HepG2 (cell line): Measurements from ENCODE around the gene PIP4K2C. TPM values are rescaled to one million over a fixed set of nuclear protein-coding genes. Genes with fewer than 3 reads are reported as not detected.

ENCODE experiments used
- ATAC-seq: fragments of 200-7000 bp; cut with Tn5 transposase; 3 replicates; pipeline ENCODE4 v1.9.1; 2020; ENCODE audit warnings: mild to moderate bottlenecking, moderate library complexity
- BruUV-seq: library from RNA; stranded (reverse); fragments of 400-500 nt; replicated peaks from 2 replicates; lab custom pipeline; 2021; lab: Mats Ljungman, UMichigan
- CTCF ChIA-PET: fragments of 300-600 bp; formaldehyde crosslinking; extraction: SDS; loops from one replicate; lab custom pipeline; 2021; ENCODE audit warnings: low total read pairs, inconsistent platforms, low intra/inter-chr PET ratio; lab: Yijun Ruan, JAX
- POLR2A ChIA-PET: fragments of 350-600 bp; sonication (Branson Sonifier 250); formaldehyde crosslinking; loops from one replicate; lab custom pipeline; 2020; ENCODE audit warnings: antibody characterized with exemption, inconsistent platforms; lab: Yijun Ruan, JAX
- DNase-seq: peaks from one replicate; pipeline ENCODE4 v3.0.0-alpha.2; 2015; ENCODE audit warnings: low spot score
- FAIRE-seq: peaks from 3 replicates; lab custom pipeline; 2011; peaks lifted over from hg19 to GRCh38; lab: Jason Lieb, UNC
- H2AFZ ChIP-seq: one replicate; pipeline ENCODE4 v1.6.1; 2011; ENCODE audit warnings: low read length, inconsistent platforms
- H3K27ac ChIP-seq: fragments of 300-600 bp; 3 replicates; pipeline ENCODE4 v1.8.0; 2011; ENCODE audit warnings: mixed run types, mild to moderate bottlenecking, mixed read lengths, low read length, inconsistent platforms; ENCODE audit not compliant: insufficient read depth; ENCODE audit errors: extremely low read length
- H3K27me3 ChIP-seq, 2 experiments: fragments of 200-600 bp in 1 of 2; 2 replicates in 1 of 2; 3 replicates in 1 of 2; pipeline versions ENCODE4 v1.6.0 to v1.8.0; 2011; ENCODE audit warnings: low read length in 2 of 2, mild to moderate bottlenecking in 2 of 2, moderate library complexity in 2 of 2, inconsistent platforms in 1 of 2; ENCODE audit not compliant: insufficient read depth in 2 of 2, control insufficient read depth in 1 of 2
- H3K36me3 ChIP-seq, 2 experiments: fragments of 200-600 bp in 1 of 2; replicated peaks in 1 of 2; 2 replicates in 1 of 2; 3 replicates in 1 of 2; pipeline versions ENCODE4 v1.5.1 to v1.8.0; 2011; ENCODE audit warnings: low read length in 2 of 2, inconsistent platforms in 1 of 2; ENCODE audit not compliant: insufficient read depth in 2 of 2, control insufficient read depth in 1 of 2
- H3K4me1 ChIP-seq: 2 replicates; pipeline ENCODE4 v1.5.1; 2012; ENCODE audit warnings: low read length, inconsistent platforms; ENCODE audit not compliant: insufficient read depth
- H3K4me2 ChIP-seq: 2 replicates; pipeline ENCODE4 v1.6.0; 2011; ENCODE audit warnings: low read depth, low read length, inconsistent platforms
- H3K4me3 ChIP-seq, 3 experiments: fragments of 200-600 bp in 1 of 3; sonication (generic), shearing (Covaris generic) in 1 of 3; replicated peaks in 1 of 3; 2 replicates each; pipeline ENCODE4 v1.5.1; 2011 to 2016; ENCODE audit warnings: low read length in 3 of 3, inconsistent platforms in 2 of 3, low read depth in 2 of 3, mild to moderate bottlenecking in 2 of 3, control low read depth in 1 of 3, mixed read lengths in 1 of 3; ENCODE audit not compliant: insufficient read depth in 1 of 3
- H3K79me2 ChIP-seq: one replicate; pipeline ENCODE4 v1.6.1; 2011; ENCODE audit warnings: low read length, inconsistent platforms; ENCODE audit not compliant: insufficient read depth
- H3K9ac ChIP-seq: 2 replicates; pipeline ENCODE4 v1.6.0; 2011; ENCODE audit warnings: mild to moderate bottlenecking, low read depth, low read length, inconsistent platforms; ENCODE audit not compliant: insufficient read depth
- H3K9me3 ChIP-seq: 2 replicates; pipeline ENCODE4 v1.5.1; 2012; ENCODE audit warnings: mild to moderate bottlenecking, low read length
- H4K20me1 ChIP-seq: 2 replicates; pipeline ENCODE4 v1.6.0; 2011; ENCODE audit warnings: inconsistent platforms, mild to moderate bottlenecking, low read length, moderate library complexity; ENCODE audit not compliant: insufficient read depth
- ATF1 ChIP-seq: IDR thresholded peaks from 2 replicates; pipeline ENCODE4 v1.6.1; 2016; ENCODE audit warnings: mild to moderate bottlenecking, control low read depth
- CREM ChIP-seq, 2 experiments: sonication (generic) in 1 of 2; formaldehyde crosslinking in 1 of 2; IDR thresholded peaks; 2 replicates each; pipeline versions ENCODE4 v1.4.0 to v1.6.1; 2016 to 2020; ENCODE audit warnings: antibody characterized with exemption in 1 of 2, mild to moderate bottlenecking in 1 of 2, missing genetic modification reagents in 1 of 2
- FOXC1 ChIP-seq: sonication (generic); formaldehyde crosslinking; IDR thresholded peaks from 2 replicates; pipeline ENCODE4 v1.8.0; 2022; ENCODE audit warnings: mild to moderate bottlenecking, missing genetic modification reagents, borderline replicate concordance
- HCFC1 ChIP-seq: fragments of 150-350 bp; IDR thresholded peaks from 2 replicates; pipeline ENCODE4 v1.6.1; 2014; ENCODE audit warnings: low read depth, low read length
- HNRNPL ChIP-seq: fragments of 200-400 bp; formaldehyde crosslinking; IDR thresholded peaks from 2 replicates; pipeline ENCODE4 v1.6.1; 2017; ENCODE audit warnings: mild to moderate bottlenecking, low read depth, low read length
- JUN ChIP-seq: sonication (generic); formaldehyde crosslinking; IDR thresholded peaks from 2 replicates; pipeline ENCODE4 v1.4.0; 2020; ENCODE audit warnings: mild to moderate bottlenecking, missing genetic modification reagents
- JUND ChIP-seq: sonication (generic); formaldehyde crosslinking; IDR thresholded peaks from 2 replicates; pipeline ENCODE4 v1.8.0; 2022; ENCODE audit warnings: mild to moderate bottlenecking, missing genetic modification reagents
- KDM2A ChIP-seq: sonication (generic); formaldehyde crosslinking; IDR thresholded peaks from 2 replicates; pipeline ENCODE4 v1.4.0; 2020; ENCODE audit warnings: low read depth, missing genetic modification reagents, borderline replicate concordance
- KLF11 ChIP-seq: IDR thresholded peaks from 2 replicates; pipeline ENCODE4 v1.6.1; 2016; ENCODE audit warnings: missing compliant biosample characterization
- KLF15 ChIP-seq: sonication (generic); formaldehyde crosslinking; IDR thresholded peaks from 2 replicates; pipeline ENCODE4 v1.8.1; 2023; ENCODE audit warnings: borderline replicate concordance, mild to moderate bottlenecking, inconsistent platforms, missing genetic modification reagents, mixed read lengths
- KLF16 ChIP-seq, 2 experiments: sonication (generic) in 1 of 2; formaldehyde crosslinking in 1 of 2; IDR thresholded peaks; 2 replicates each; pipeline versions ENCODE4 v1.6.1 to v1.8.0; 2016 to 2023; ENCODE audit warnings: missing genetic modification reagents in 2 of 2, missing compliant biosample characterization in 1 of 2
- MEF2D ChIP-seq: sonication (generic); formaldehyde crosslinking; IDR thresholded peaks from 2 replicates; pipeline ENCODE4 v1.5.1; 2020; ENCODE audit warnings: mild to moderate bottlenecking, missing genetic modification reagents
- MIER3 ChIP-seq: IDR thresholded peaks from 2 replicates; pipeline ENCODE4 v1.6.1; 2016; ENCODE audit warnings: missing compliant biosample characterization, borderline replicate concordance
- PITX1 ChIP-seq: sonication (generic); formaldehyde crosslinking; IDR thresholded peaks from 2 replicates; pipeline ENCODE4 v1.5.1; 2020; ENCODE audit warnings: mild to moderate bottlenecking, missing genetic modification reagents
- RXRB ChIP-seq: IDR thresholded peaks from 2 replicates; pipeline ENCODE4 v1.6.1; 2016; ENCODE audit warnings: borderline replicate concordance, missing genetic modification reagents, missing compliant biosample characterization
- SETDB1 ChIP-seq: sonication (generic); formaldehyde crosslinking; IDR thresholded peaks from 2 replicates; pipeline ENCODE4 v1.5.1; 2020; ENCODE audit warnings: missing genetic modification reagents, mild to moderate bottlenecking, borderline replicate concordance
- SUZ12 ChIP-seq: fragments of 150-350 bp; IDR thresholded peaks from 2 replicates; pipeline ENCODE4 v1.6.1; 2014; ENCODE audit warnings: low read depth, low read length
- TBX2 ChIP-seq: sonication (generic); formaldehyde crosslinking; IDR thresholded peaks from 2 replicates; pipeline ENCODE4 v1.5.0; 2020; ENCODE audit warnings: missing genetic modification reagents, mild to moderate bottlenecking, borderline replicate concordance
- TSC22D2 ChIP-seq: sonication (generic); formaldehyde crosslinking; IDR thresholded peaks from 2 replicates; pipeline ENCODE4 v1.5.1; 2020; ENCODE audit warnings: missing genetic modification reagents, mild to moderate bottlenecking, borderline replicate concordance
- ZBTB1 ChIP-seq: sonication (generic); formaldehyde crosslinking; IDR thresholded peaks from 2 replicates; pipeline ENCODE4 v1.4.0; 2020; ENCODE audit warnings: missing genetic modification reagents, borderline replicate concordance
- ZBTB8A ChIP-seq: sonication (generic); formaldehyde crosslinking; IDR thresholded peaks from 2 replicates; pipeline ENCODE4 v1.4.0; 2020; ENCODE audit warnings: mild to moderate bottlenecking, low read depth, missing genetic modification reagents, borderline replicate concordance
- ZNF34 ChIP-seq: sonication (generic); formaldehyde crosslinking; IDR thresholded peaks from 2 replicates; pipeline ENCODE4 v1.4.0; 2020; ENCODE audit warnings: mild to moderate bottlenecking, missing genetic modification reagents, borderline replicate concordance
- ZNF605 ChIP-seq: sonication (generic); formaldehyde crosslinking; IDR thresholded peaks from 2 replicates; pipeline ENCODE4 v1.8.0; 2022; ENCODE audit warnings: mild to moderate bottlenecking, missing genetic modification reagents
- ZNF607 ChIP-seq: sonication (generic); formaldehyde crosslinking; IDR thresholded peaks from 2 replicates; pipeline ENCODE4 v1.5.1; 2020; ENCODE audit warnings: missing genetic modification reagents, mild to moderate bottlenecking, borderline replicate concordance
- WGBS: methylation state at CpG from one replicate; pipeline ENCODE4 v1.1.6; 2017; ENCODE audit warnings: low lambda C conversion rate; 5-methylcytosine and 5-hydroxymethylcytosine counted together
- in situ Hi-C: cut with HindIII; loops from 2 replicates; pipeline ENCODE4 v1.10.0; 2017; ENCODE audit warnings: low pct_unique_long_range_greater_than_20kb; ENCODE audit not compliant: extremely low pct_ligation_motif_present
- intact Hi-C: fragments of 100-400 bp; cut with micrococcal nuclease; formaldehyde crosslinking; loops from one replicate; pipeline ENCODE4 v1.10.0; 2022; ENCODE audit not compliant: unreplicated experiment
- polyA plus RNA-seq, 8 experiments: library from polyadenylated mRNA; depleted of rRNA in 3 of 8; stranded (reverse) in 7 of 8; unstranded in 1 of 8; fragments of >200 nt; fragmentation: Illumina TruSeq in 4 of 8; extraction: Trizol in 4 of 8; gene quantifications; 2 replicates each; pipeline versions ENCODE4 v1.2.1 to v1.2.3, GENCODE V29; 2011 to 2016; ENCODE audit warnings: low read depth in 4 of 8, missing spikeins in 1 of 8, mixed read lengths in 1 of 8; ENCODE audit not compliant: insufficient read depth in 1 of 8
- total RNA-seq, 5 experiments: library from RNA; depleted of rRNA; stranded (reverse); fragments of >200 nt; fragmentation: Illumina TruSeq; extraction: Trizol; gene quantifications; 2 replicates each; pipeline ENCODE4 v1.2.3, GENCODE V29; 2016; ENCODE audit warnings: low read depth in 1 of 5
- TF ChIP-seq, protein P1 (sequence below): sonication (generic); IDR thresholded peaks from 2 replicates; pipeline ENCODE4 v1.6.1; 2016; ENCODE audit warnings: low read depth, borderline replicate concordance

PIP4K2C gene
- total and polyA plus RNA-seq, 2 of the 13 experiments (the other 11 are each of a cell fraction or from before 2014, with no cell fraction given) = 23.3 to 26.4 TPM

DNA sequence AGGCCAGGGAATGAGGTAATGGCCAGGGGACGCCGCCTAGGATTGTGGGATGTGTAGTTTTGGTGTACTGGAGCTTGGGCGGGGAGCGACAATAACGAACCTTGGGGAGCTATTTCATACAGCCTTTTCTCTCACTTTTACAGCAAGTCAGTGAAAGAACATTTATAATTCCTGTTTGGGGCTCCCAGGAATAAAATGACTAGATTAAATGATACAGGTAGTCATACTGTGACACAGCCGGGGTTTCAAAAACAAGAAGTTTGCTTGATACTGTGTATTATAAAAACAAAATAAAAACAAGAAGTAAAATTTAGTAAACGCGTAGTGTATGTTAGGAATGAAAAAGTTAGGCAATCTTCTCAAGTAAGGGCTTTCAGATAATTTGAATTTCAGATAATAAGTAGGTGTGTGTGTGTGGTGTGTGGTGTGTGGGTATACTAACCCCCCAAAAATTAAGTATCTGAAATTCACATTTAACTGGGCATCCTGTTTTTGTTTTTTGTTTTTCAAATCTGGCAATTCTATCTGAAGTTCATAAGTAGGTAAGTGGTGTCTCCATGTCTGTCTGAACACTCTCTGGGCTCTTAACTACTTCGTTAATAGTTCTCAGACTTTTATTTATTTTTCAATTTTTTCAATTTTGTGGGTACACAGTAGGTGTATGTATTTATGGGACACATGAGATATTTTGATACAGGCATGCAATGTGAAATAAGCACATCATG, 43.5 kb upstream of the PIP4K2C start:
- intact Hi-C loops (loop anchor here (1.0 kb wide), 1 partner anchor 25 kb away; the partner anchor contains the start of gene MBD6), in situ Hi-C loops (no loop called here)
- H3K27me3 ChIP-seq = peaks cover 1 to 27% of the 10 kb centered on the region in 2 experiments; a peak in 2 of 5 replicates
- peak overlapping the region in 2 of 3 experiments; percentile 87 to 96; a peak in 4 of 6 replicates for H3K4me3 ChIP-seq
- ChIA-PET POLR2A (interaction anchor here (0.6 to 2.7 kb wide), 14 partner anchors 11 to 188 kb away, joined by 3 to 35 read pairs (median 4); partner anchors contain the start of genes ARHGEF25, B4GALNT1, DDIT3 and INHBE), CTCF (no interaction called here)
- H3K27ac ChIP-seq = no peak overlapping the region
- peaks cover 20% of the 10 kb centered on the region for H3K79me2 ChIP-seq
- peak overlapping the region; percentile 94 for H3K4me2 ChIP-seq
- peak overlapping the region; percentile 95 for H2AFZ ChIP-seq
- BruUV-seq = no TSS peak
- no peaks in the 10 kb centered on the region for H3K9me3 ChIP-seq
- H4K20me1 ChIP-seq = no peaks in the 10 kb centered on the region
- DNase-seq (no peak), ATAC-seq (no peak), FAIRE-seq (no peak)
- WGBS = 16% methylated on average over 9 of the region's 9 CpGs
- H3K4me1 ChIP-seq = peaks cover 61% of the 10 kb centered on the region
- H3K9ac ChIP-seq = peak overlapping the region; percentile 95; the same call in 1 of the 2 replicates
- H3K36me3 ChIP-seq = no peaks in the 10 kb centered on the region
- TF ChIP-seq KLF15 (CRISPR knock-in tag) (no peak), ZBTB1 (CRISPR knock-in tag) (no peak), ZBTB8A (no peak), ZNF607 (0 out of 2 replicates have a peak, but pooled peaks have one; percentile 7), KLF16 (CRISPR knock-in tag; IDR thresholded peaks at IDR 0.05) (peak in 1 of 2 experiments; percentile 73; a peak in 1 of 4 replicates), ATF1 (CRISPR knock-in tag) (peak; percentile 76), RXRB (CRISPR knock-in tag) (0 out of 2 replicates have a peak, but pooled peaks have one; percentile 20), CREM (IDR thresholded peaks at IDR 0.05) (peak; percentile 90), CREM (CRISPR knock-in tag; IDR thresholded peaks at IDR 0.05) (no peak), MIER3 (CRISPR knock-in tag) (0 out of 2 replicates have a peak, but pooled peaks have one; percentile 24), JUND (peak; percentile 76; the same call in 1 of the 2 replicates), KDM2A (CRISPR knock-in tag) (0 out of 2 replicates have a peak, but pooled peaks have one; percentile 15), ZNF34 (CRISPR knock-in tag) (no peak), MEF2D (CRISPR knock-in tag) (no peak), HCFC1 (peak; percentile 89), PITX1 (CRISPR knock-in tag) (no peak), FOXC1 (CRISPR knock-in tag) (no peak), SETDB1 (CRISPR knock-in tag) (no peak), TBX2 (CRISPR knock-in tag) (no peak), TSC22D2 (no peak), ZNF605 (CRISPR knock-in tag) (no peak), SUZ12 (peak; percentile 61; the same call in 1 of the 2 replicates), KLF11 (CRISPR knock-in tag) (0 out of 2 replicates have a peak, but pooled peaks have one; percentile 25), HNRNPL (no peak), JUN (CRISPR knock-in tag) (peak; percentile 80; the same call in 1 of the 2 replicates)
- TF ChIP-seq, protein P1, sequence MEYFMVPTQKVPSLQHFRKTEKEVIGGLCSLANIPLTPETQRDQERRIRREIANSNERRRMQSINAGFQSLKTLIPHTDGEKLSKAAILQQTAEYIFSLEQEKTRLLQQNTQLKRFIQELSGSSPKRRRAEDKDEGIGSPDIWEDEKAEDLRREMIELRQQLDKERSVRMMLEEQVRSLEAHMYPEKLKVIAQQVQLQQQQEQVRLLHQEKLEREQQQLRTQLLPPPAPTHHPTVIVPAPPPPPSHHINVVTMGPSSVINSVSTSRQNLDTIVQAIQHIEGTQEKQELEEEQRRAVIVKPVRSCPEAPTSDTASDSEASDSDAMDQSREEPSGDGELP = 0 out of 2 replicates have a peak, but pooled peaks have one; percentile 14
